Gastroesophageal sphincter (tissue), 3 donors: ENCODE measurements around the gene SUSD3.

ENCODE experiments used
- POLR2A ChIP-seq, 2 donors: fragments of 450-650 bp; IDR thresholded peaks; one replicate each; pipeline ENCODE4 v1.6.1; 2017; ENCODE audit warnings: antibody characterized with exemption in 2 of 2, mild to moderate bottlenecking in 2 of 2, moderate library complexity in 1 of 2
- POLR2AphosphoS5 ChIP-seq: sonication (generic); formaldehyde crosslinking; IDR thresholded peaks from one replicate; pipeline ENCODE4 v1.6.1; 2017; ENCODE audit warnings: antibody characterized with exemption
- TF ChIP-seq, protein P1 (sequence below), 4 experiments: fragments of 200-600 bp in 2 of 4; fragments of 450-650 bp in 2 of 4; sonication (generic) in 1 of 4; IDR thresholded peaks; one replicate each; pipeline ENCODE4 v1.5.1; 2017 to 2019; ENCODE audit warnings: antibody characterized with exemption in 4 of 4, mild to moderate bottlenecking in 2 of 4, moderate library complexity in 2 of 4

- TF ChIP-seq POLR2A (IDR thresholded peaks at IDR 0.05) (no peak), POLR2AphosphoS5 (no peak)
- TF ChIP-seq, protein P1, sequence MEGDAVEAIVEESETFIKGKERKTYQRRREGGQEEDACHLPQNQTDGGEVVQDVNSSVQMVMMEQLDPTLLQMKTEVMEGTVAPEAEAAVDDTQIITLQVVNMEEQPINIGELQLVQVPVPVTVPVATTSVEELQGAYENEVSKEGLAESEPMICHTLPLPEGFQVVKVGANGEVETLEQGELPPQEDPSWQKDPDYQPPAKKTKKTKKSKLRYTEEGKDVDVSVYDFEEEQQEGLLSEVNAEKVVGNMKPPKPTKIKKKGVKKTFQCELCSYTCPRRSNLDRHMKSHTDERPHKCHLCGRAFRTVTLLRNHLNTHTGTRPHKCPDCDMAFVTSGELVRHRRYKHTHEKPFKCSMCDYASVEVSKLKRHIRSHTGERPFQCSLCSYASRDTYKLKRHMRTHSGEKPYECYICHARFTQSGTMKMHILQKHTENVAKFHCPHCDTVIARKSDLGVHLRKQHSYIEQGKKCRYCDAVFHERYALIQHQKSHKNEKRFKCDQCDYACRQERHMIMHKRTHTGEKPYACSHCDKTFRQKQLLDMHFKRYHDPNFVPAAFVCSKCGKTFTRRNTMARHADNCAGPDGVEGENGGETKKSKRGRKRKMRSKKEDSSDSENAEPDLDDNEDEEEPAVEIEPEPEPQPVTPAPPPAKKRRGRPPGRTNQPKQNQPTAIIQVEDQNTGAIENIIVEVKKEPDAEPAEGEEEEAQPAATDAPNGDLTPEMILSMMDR (IDR thresholded peaks at IDR 0.05), result no peak
Observed at GRCh38 chr9:93010704-93011103, 47.8 kb upstream of the SUSD3 start.
